ENCODE measurements around the gene KCNIP4. TPM values are rescaled to one million over a fixed set of nuclear protein-coding genes. Genes with fewer than 3 reads are reported as not detected.

Gene KCNIP4
- total and polyA plus RNA-seq, 11 donors: 0.19 TPM; not detected in 10

GRCh38 chr4:20816287-20816686, 1132.3 kb downstream of the KCNIP4 start:
- Histone ChIP-seq H3K36me3 (no peaks in the 10 kb centered on the region), H3K27ac (peak overlapping the region in 1 of 12 donors; percentile 3), H3K9me3 (no peaks in the 10 kb centered on the region), H3K27me3 (no peaks in the 10 kb centered on the region), H3K4me3 (no peak overlapping the region), H3K4me1 (no peaks in the 10 kb centered on the region)
- ATAC-seq: no peak
- intact Hi-C loops (cut with DNase I): no loop called here
- WGBS, 4 donors: 86 to 89% (median 88%) methylated on average over 5 of the region's 5 CpGs
- no peak for TF ChIP-seq POLR2A (IDR thresholded peaks at IDR 0.05)
- no peak for TF ChIP-seq CTCF (IDR thresholded peaks at IDR 0.05)
- DNase-seq: no peak

GRCh38 chr4:20813700-20814099, 1134.9 kb downstream of the KCNIP4 start:
- WGBS, 4 donors: 63 to 85% (median 72%) methylated on average over 1 of the region's 1 CpG
- ATAC-seq (no peak), DNase-seq (no peak)
- Histone ChIP-seq H3K27ac (peak overlapping the region in 1 of 12 donors; percentile 18), H3K9me3 (no peaks in the 10 kb centered on the region), H3K4me3 (no peak overlapping the region), H3K27me3 (no peaks in the 10 kb centered on the region), H3K4me1 (no peaks in the 10 kb centered on the region), H3K36me3 (no peaks in the 10 kb centered on the region)
- TF ChIP-seq CTCF (IDR thresholded peaks at IDR 0.05) (no peak), POLR2A (IDR thresholded peaks at IDR 0.05) (no peak)
- intact Hi-C loops (cut with DNase I): no loop called here

- no peak for TF ChIP-seq POLR2A (IDR thresholded peaks at IDR 0.05)
- TF ChIP-seq CTCF (IDR thresholded peaks at IDR 0.05): no peak
- no peak overlapping the region for H3K27ac ChIP-seq
- ATAC-seq (no peak), DNase-seq (no peak)
- no peaks in the 10 kb centered on the region for H3K4me1 ChIP-seq
- no peaks in the 10 kb centered on the region for H3K36me3 ChIP-seq
- H3K9me3 ChIP-seq: peaks cover 0 to 5% (median 0%) of the 10 kb centered on the region in 12 donors
- no peaks in the 10 kb centered on the region for H3K27me3 ChIP-seq
- WGBS, 4 donors: 29 to 50% (median 35%) methylated on average over 4 of the region's 4 CpGs
- H3K4me3 ChIP-seq: no peak overlapping the region
- intact Hi-C loops (cut with DNase I): no loop called here
These were observed 1138.8 kb downstream of the KCNIP4 start for GRCh38 chr4:20809812-20810211.

GRCh38 chr4:20805716-20806115, 1142.9 kb downstream of the KCNIP4 start:
- Histone ChIP-seq H3K27me3 (no peaks in the 10 kb centered on the region), H3K36me3 (no peaks in the 10 kb centered on the region), H3K9me3 (peaks cover 0 to 27% (median 3%) of the 10 kb centered on the region in 12 donors), H3K4me3 (no peak overlapping the region), H3K27ac (no peak overlapping the region), H3K4me1 (no peaks in the 10 kb centered on the region)
- no peak for ATAC-seq
- WGBS, 4 donors: 84 to 93% (median 86%) methylated on average over 1 of the region's 1 CpG
- DNase-seq: no peak
- intact Hi-C loops (cut with DNase I): no loop called here
- TF ChIP-seq CTCF (IDR thresholded peaks at IDR 0.05) (no peak), POLR2A (IDR thresholded peaks at IDR 0.05) (no peak)

Data from heart left ventricle (tissue), 16 donors.